SK-N-SH (cell line): ENCODE measurements around the gene MMRN1. TPM values are rescaled to one million over a fixed set of nuclear protein-coding genes. Genes with fewer than 3 reads are reported as not detected.

ENCODE experiments used
- CTCF ChIA-PET: fragments of 300-600, 350-600 bp; formaldehyde crosslinking; extraction: SDS; loops from one replicate; lab custom pipeline; 2021; lab: Yijun Ruan, JAX
- POLR2A ChIA-PET: fragments of 350-600 bp; sonication (Branson Sonifier 250); formaldehyde crosslinking; extraction: SDS; loops from one replicate; lab custom pipeline; 2020; ENCODE audit warnings: antibody characterized with exemption, inconsistent platforms; lab: Yijun Ruan, JAX
- DNase-seq: peaks from one replicate; pipeline ENCODE4 v3.0.0; 2012
- H2AFZ ChIP-seq: fragments of 200-600 bp; sonication (generic); 2 replicates; pipeline ENCODE4 v1.8.1; 2016; ENCODE audit warnings: antibody characterized with exemption, mild to moderate bottlenecking, low read depth
- H3F3A ChIP-seq: fragments of 200-600 bp; sonication (generic); replicated peaks from 2 replicates; pipeline ENCODE3; 2016; ENCODE audit warnings: antibody characterized with exemption, mild to moderate bottlenecking; ENCODE audit not compliant: insufficient read depth
- H3K27ac ChIP-seq, 2 experiments: fragments of 200-500 bp in 1 of 2; fragments of 200-600 bp in 1 of 2; sonication (Bioruptor generic) in 1 of 2; sonication (generic), shearing (Covaris generic) in 1 of 2; 2 replicates each; pipeline versions ENCODE4 v1.5.1 to v1.6.1; 2014 to 2016; ENCODE audit warnings: low read depth in 2 of 2, inconsistent platforms in 1 of 2, low read length in 1 of 2, mild to moderate bottlenecking in 1 of 2, mixed read lengths in 1 of 2
- H3K27me3 ChIP-seq: fragments of 200-600 bp; sonication (generic), shearing (Covaris generic); 2 replicates; pipeline ENCODE4 v1.6.1; 2016; ENCODE audit warnings: mixed run types; ENCODE audit not compliant: insufficient read depth
- H3K36me3 ChIP-seq, 2 experiments: fragments of 200-500 bp in 1 of 2; fragments of 200-600 bp in 1 of 2; sonication (Bioruptor generic) in 1 of 2; sonication (generic) in 1 of 2; replicated peaks in 1 of 2; 2 replicates each; pipeline versions ENCODE3 to v1.5.1; 2014 to 2016; ENCODE audit warnings: low read length in 1 of 2, mild to moderate bottlenecking in 1 of 2; ENCODE audit not compliant: insufficient read depth in 2 of 2, control insufficient read depth in 1 of 2
- H3K4me1 ChIP-seq, 2 experiments: fragments of 200-500 bp in 1 of 2; fragments of 200-600 bp in 1 of 2; sonication (Bioruptor generic) in 1 of 2; sonication (generic), shearing (Covaris generic) in 1 of 2; 2 replicates each; pipeline versions ENCODE4 v1.5.1 to v1.6.1; 2014 to 2016; ENCODE audit warnings: low read depth in 1 of 2, low read length in 1 of 2, mixed run types in 1 of 2; ENCODE audit not compliant: insufficient read depth in 2 of 2, control insufficient read depth in 1 of 2
- H3K4me2 ChIP-seq: fragments of 200-600 bp; sonication (generic), shearing (Covaris generic); 2 replicates; pipeline ENCODE4 v1.6.1; 2017; ENCODE audit warnings: mixed run types
- H3K4me3 ChIP-seq, 2 experiments: fragments of 200-500 bp in 1 of 2; fragments of 200-600 bp in 1 of 2; sonication (Bioruptor generic) in 1 of 2; sonication (generic), shearing (Covaris generic) in 1 of 2; 2 replicates each; pipeline versions ENCODE4 v1.5.1 to v1.8.1; 2014 to 2016; ENCODE audit warnings: low read depth in 2 of 2, inconsistent platforms in 1 of 2, low read length in 1 of 2, mild to moderate bottlenecking in 1 of 2, mixed read lengths in 1 of 2, moderate library complexity in 1 of 2
- H3K79me2 ChIP-seq: fragments of 200-600 bp; sonication (generic); 2 replicates; pipeline ENCODE4 v1.8.1; 2017; ENCODE audit warnings: mild to moderate bottlenecking; ENCODE audit not compliant: insufficient read depth
- H3K9ac ChIP-seq: fragments of 200-600 bp; sonication (generic); 2 replicates; pipeline ENCODE4 v1.6.1; 2017; ENCODE audit warnings: mixed run types
- H3K9me2 ChIP-seq: fragments of 200-600 bp; sonication (generic); 2 replicates; pipeline ENCODE4 v1.6.1; 2017; ENCODE audit warnings: mixed run types
- H3K9me3 ChIP-seq: fragments of 200-600 bp; sonication (generic); 2 replicates; pipeline ENCODE4 v1.6.1; 2017; ENCODE audit warnings: mixed run types, mild to moderate bottlenecking, moderate library complexity
- H4K20me1 ChIP-seq: fragments of 200-600 bp; sonication (generic); 2 replicates; pipeline ENCODE4 v1.6.1; 2017; ENCODE audit warnings: mild to moderate bottlenecking, mixed run types; ENCODE audit not compliant: insufficient read depth
- FOSL2 ChIP-seq: IDR thresholded peaks from 2 replicates; pipeline ENCODE4 v1.4.0; 2012; ENCODE audit warnings: low read depth, mild to moderate bottlenecking, moderate library complexity, borderline replicate concordance
- FOXJ3 ChIP-seq: sonication (generic); formaldehyde crosslinking; IDR thresholded peaks from 2 replicates; pipeline ENCODE4 v1.5.1; 2020; ENCODE audit warnings: mild to moderate bottlenecking, missing genetic modification reagents
- GATA2 ChIP-seq: sonication (generic); formaldehyde crosslinking; IDR thresholded peaks from 2 replicates; pipeline ENCODE4 v1.5.0; 2020; ENCODE audit warnings: mild to moderate bottlenecking, missing genetic modification reagents
- RCOR1 ChIP-seq: fragments of 150-350 bp; IDR thresholded peaks from 2 replicates; pipeline ENCODE4 v1.6.1; 2017; ENCODE audit warnings: antibody characterized with exemption, low read length
- RXRA ChIP-seq: IDR thresholded peaks from 2 replicates; pipeline ENCODE4 v1.4.0; 2012; ENCODE audit warnings: low read depth, mild to moderate bottlenecking, borderline replicate concordance
- TAF1 ChIP-seq: IDR thresholded peaks from 2 replicates; pipeline ENCODE4 v1.6.1; 2012; ENCODE audit warnings: low read depth, mild to moderate bottlenecking, low read length, moderate library complexity, borderline replicate concordance
- TCF12 ChIP-seq: IDR thresholded peaks from 2 replicates; pipeline ENCODE4 v1.4.0; 2012
- WGBS: methylation state at CpG from one replicate; pipeline ENCODE4 v1.1.6; 2017; ENCODE audit warnings: low lambda C conversion rate; 5-methylcytosine and 5-hydroxymethylcytosine counted together
- polyA plus RNA-seq, 3 experiments: library from polyadenylated mRNA; depleted of rRNA; stranded (reverse); fragments of >200 nt; gene quantifications; 2 replicates each; pipeline ENCODE4 v1.2.3, GENCODE V29; 2012
- TF ChIP-seq, protein P1 (sequence below): fragments of 150-350 bp; IDR thresholded peaks from 2 replicates; pipeline ENCODE4 v1.6.1; 2017; ENCODE audit warnings: antibody characterized with exemption, low read length, low read depth, borderline replicate concordance
- TF ChIP-seq, protein P2 (sequence below): IDR thresholded peaks from 2 replicates; pipeline ENCODE4 v1.6.1; 2012; ENCODE audit warnings: mild to moderate bottlenecking, low read depth, low read length, moderate library complexity

Gene MMRN1
- polyA plus RNA-seq, 1 of the 3 experiments (the other 2 are of a cell fraction): not detected

DNA sequence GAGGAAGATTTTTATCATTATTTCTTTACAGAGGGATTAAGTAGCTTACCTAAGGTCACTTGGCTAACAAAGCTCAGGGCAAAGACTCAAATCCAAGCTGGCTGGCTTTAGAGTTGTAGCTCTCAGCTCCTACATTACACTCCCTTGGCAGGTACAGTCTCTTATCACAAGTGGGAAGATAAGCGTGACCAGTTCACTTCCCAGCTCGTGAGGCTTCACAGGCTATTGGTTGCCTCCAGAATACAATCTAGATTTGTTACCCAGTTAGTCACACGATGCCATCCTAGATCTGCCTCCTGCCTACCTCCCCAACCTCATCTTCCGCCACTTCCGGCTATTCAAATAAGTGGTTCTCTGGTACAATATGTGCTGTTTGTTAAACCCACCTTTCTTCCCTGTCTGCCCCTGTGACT, 3.7 kb downstream of the MMRN1 start (continued):
- TF ChIP-seq, protein P1, sequence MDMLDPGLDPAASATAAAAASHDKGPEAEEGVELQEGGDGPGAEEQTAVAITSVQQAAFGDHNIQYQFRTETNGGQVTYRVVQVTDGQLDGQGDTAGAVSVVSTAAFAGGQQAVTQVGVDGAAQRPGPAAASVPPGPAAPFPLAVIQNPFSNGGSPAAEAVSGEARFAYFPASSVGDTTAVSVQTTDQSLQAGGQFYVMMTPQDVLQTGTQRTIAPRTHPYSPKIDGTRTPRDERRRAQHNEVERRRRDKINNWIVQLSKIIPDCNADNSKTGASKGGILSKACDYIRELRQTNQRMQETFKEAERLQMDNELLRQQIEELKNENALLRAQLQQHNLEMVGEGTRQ: no peak
- TF ChIP-seq RCOR1: no peak
- no peak for TF ChIP-seq TCF12

DNA sequence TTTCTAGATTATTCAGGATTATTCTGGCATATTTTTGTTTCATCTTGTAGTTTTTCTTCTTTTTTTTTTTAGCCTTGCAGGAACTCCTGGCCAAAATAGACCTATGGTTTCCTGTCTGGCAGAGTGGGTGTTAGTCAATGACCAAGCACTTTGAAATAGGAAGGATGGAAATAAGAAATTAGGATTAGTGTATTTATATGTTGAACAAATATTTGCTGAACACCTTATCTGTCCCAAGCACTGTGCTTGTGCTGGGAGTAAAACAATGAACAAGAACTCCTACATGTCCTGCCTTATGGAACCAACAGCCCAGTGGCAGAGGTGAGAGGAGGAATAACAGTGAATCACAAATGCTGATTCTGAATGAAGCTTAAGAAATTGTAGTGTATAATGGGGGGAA, 4.5 kb downstream of the MMRN1 start:
- Histone ChIP-seq H3F3A (no peaks in the 10 kb centered on the region), H3K36me3 (no peaks in the 10 kb centered on the region), H3K27ac (no peak overlapping the region), H3K9me3 (no peaks in the 10 kb centered on the region), H3K27me3 (no peaks in the 10 kb centered on the region), H3K4me3 (no peak overlapping the region), H3K4me1 (no peaks in the 10 kb centered on the region), H3K4me2 (no peak overlapping the region), H2AFZ (no peak overlapping the region)
- CTCF ChIA-PET: interaction anchor here (0.7 to 1.4 kb wide), 5 partner anchors 18 to 460 kb away, joined by 3 to 4 read pairs (median 3); no protein-coding TSS in a partner anchor
- DNase-seq: no peak
- TF ChIP-seq RXRA (no peak), TAF1 (no peak), GATA2 (no peak)
- TF ChIP-seq, all 33 proteins: peak for 0
- POLR2A ChIA-PET: no interaction called here
- Histone ChIP-seq H3K79me2 (no peaks in the 10 kb centered on the region), H4K20me1 (no peaks in the 10 kb centered on the region), H3K9ac (no peak overlapping the region), H3K9me2 (no peaks in the 10 kb centered on the region)

DNA sequence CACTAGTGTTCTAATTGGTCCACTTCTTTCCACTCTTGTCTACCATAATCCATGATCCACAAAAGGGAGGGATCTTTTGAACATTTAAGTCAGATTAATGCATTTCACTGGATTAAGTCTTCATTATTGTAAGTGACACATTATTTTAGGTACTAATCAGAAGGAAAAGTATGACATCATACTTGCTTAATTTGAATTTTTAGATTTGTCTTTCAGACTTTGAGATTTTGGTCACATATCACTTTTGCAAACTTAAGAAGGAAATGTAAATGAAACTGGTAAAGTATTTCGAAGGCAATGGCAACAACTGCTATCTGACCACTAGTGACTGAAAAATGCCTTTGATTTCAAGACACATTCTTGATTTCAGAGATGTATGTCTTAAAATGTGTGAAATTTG, 5.2 kb downstream of the MMRN1 start:
- no peak overlapping the region for H2AFZ ChIP-seq

More for the DNA sequence above, 5.2 kb downstream of the MMRN1 start:
- no peaks in the 10 kb centered on the region for H3K9me3 ChIP-seq
- no peaks in the 10 kb centered on the region for H4K20me1 ChIP-seq
- TF ChIP-seq FOXJ3 (CRISPR knock-in tag): no peak
- TF ChIP-seq RCOR1: no peak
- no peak for TF ChIP-seq TAF1
- TF ChIP-seq FOSL2: no peak
- TF ChIP-seq, protein P2, sequence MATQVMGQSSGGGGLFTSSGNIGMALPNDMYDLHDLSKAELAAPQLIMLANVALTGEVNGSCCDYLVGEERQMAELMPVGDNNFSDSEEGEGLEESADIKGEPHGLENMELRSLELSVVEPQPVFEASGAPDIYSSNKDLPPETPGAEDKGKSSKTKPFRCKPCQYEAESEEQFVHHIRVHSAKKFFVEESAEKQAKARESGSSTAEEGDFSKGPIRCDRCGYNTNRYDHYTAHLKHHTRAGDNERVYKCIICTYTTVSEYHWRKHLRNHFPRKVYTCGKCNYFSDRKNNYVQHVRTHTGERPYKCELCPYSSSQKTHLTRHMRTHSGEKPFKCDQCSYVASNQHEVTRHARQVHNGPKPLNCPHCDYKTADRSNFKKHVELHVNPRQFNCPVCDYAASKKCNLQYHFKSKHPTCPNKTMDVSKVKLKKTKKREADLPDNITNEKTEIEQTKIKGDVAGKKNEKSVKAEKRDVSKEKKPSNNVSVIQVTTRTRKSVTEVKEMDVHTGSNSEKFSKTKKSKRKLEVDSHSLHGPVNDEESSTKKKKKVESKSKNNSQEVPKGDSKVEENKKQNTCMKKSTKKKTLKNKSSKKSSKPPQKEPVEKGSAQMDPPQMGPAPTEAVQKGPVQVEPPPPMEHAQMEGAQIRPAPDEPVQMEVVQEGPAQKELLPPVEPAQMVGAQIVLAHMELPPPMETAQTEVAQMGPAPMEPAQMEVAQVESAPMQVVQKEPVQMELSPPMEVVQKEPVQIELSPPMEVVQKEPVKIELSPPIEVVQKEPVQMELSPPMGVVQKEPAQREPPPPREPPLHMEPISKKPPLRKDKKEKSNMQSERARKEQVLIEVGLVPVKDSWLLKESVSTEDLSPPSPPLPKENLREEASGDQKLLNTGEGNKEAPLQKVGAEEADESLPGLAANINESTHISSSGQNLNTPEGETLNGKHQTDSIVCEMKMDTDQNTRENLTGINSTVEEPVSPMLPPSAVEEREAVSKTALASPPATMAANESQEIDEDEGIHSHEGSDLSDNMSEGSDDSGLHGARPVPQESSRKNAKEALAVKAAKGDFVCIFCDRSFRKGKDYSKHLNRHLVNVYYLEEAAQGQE: no peak
- no peak overlapping the region for H3K4me3 ChIP-seq
- no peaks in the 10 kb centered on the region for H3K9me2 ChIP-seq
- no peak overlapping the region for H3K27ac ChIP-seq
- H3K4me2 ChIP-seq: no peak overlapping the region
- no peak for DNase-seq
- no peaks in the 10 kb centered on the region for H3K36me3 ChIP-seq
- no peaks in the 10 kb centered on the region for H3K4me1 ChIP-seq
- no peak overlapping the region for H3K9ac ChIP-seq
- CTCF ChIA-PET: interaction anchor here (0.6 to 1.4 kb wide), 5 partner anchors 10 to 674 kb away, joined by 3 to 4 read pairs (median 3); no protein-coding TSS in a partner anchor
- POLR2A ChIA-PET: no interaction called here
- H3K27me3 ChIP-seq: no peaks in the 10 kb centered on the region
- H3K79me2 ChIP-seq: no peaks in the 10 kb centered on the region
- 59% methylated on average over 1 of the region's 1 CpG for WGBS
- no peaks in the 10 kb centered on the region for H3F3A ChIP-seq
